Skeletal muscle cell (primary cell): ENCODE measurements around the gene NALCN.

Experiments
- DNase-seq: peaks from one replicate; pipeline ENCODE4 v3.0.0-alpha.2; 2010; ENCODE audit warnings: low read depth
- H3K4me3 ChIP-seq: 2 replicates; pipeline ENCODE4 v1.5.1; 2011; ENCODE audit warnings: low read depth, mild to moderate bottlenecking, control low read depth, low read length, moderate library complexity

Gene NALCN

DNA sequence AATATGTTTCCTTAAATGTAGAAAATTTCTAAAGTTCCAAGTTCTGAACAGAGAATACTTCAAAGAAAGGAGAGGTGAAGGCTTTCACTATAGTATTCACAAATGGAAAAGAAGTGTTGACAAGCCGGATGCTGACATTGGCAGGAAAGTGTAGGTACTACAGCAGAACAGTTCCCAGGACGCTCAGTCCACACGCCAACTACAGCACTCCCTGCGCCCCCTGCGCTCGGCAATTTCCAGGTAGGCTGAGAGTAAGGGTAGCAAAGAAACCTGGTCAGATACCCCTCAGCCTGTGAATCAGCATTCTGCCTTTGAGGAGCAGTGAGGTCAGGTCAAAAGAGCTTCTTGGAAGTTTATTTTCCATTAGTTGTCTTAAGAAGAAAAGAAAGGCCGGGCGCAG lies 115.3 kb downstream of the NALCN start:
- H3K4me3 ChIP-seq: no peak overlapping the region
- no peak for DNase-seq

DNA sequence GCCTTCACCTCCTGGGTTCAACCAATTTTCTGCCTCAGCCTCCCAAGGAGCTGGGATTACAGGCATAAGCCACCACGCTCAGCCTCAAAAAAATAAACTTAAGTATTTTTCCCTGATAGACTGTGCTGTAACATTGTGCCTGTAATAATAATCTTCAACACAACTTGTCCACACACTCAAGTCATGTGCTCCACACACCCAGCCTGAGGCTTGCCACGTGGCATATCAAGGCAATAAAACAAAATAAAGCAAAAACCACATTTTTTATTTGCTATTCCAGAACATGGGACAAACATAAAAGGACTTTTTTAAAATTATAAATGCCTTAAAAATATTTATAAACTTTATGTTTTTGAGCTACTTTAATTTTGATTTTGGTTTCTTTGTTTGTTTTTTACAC lies 115.8 kb downstream of the NALCN start:
- no peak overlapping the region for H3K4me3 ChIP-seq
- DNase-seq: no peak

DNA sequence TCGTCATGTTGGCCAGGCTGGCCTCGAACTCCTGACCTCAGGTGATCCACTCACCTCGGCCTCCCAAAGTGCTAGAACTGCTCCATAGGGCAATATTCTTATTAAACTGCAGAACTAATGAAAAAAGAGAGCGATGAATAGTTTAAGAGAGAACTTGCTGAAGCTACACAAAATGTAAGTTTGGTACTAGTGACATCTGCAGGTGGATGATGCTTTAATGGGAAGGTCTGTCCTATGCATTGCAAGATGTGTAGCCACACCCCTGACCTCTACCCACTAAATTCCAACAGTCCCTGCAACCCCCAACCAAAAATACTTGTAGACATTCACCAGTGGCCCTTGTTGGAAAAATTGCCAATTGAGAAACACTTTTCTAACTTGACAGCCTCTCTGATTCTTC lies 117.8 kb downstream of the NALCN start:
- no peak overlapping the region for H3K4me3 ChIP-seq
- no peak for DNase-seq

DNA sequence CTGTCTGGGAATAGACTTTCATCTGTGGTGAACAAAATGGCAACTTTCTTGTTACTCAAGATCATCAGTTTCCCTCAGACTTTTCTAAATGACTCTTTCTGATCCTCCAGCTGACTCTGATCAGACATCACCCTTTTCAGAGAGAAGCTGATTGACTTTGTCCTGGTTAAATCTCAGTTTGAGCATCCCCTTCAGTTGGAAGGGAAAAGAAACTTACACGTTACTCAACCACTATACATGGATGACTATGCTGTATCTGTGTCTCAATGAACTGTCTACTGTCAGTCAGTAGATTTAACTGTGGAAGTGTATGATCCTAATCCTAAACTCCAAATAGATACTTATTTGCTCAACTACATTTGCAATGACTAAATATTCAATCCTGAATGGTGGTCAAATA lies 118.5 kb downstream of the NALCN start:
- H3K4me3 ChIP-seq: no peak overlapping the region
- no peak for DNase-seq

DNA sequence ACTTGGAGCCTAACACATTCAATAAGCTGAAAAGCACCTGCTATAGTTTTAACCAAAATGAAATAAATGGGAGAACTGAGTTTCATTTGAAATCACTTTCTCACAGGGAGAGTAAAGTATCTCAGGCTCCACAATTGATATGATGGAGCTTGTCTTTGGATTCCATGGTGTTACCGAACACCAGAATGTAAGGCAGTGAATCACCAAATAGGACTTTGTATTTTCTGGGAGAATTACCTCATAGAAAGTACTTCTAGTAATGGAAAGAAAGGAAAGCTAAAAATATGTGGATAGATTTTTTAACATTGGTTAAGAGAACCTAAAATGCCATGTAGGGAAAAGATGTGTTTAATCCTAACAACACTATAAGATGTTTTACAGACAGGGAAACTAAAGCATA lies 123.6 kb downstream of the NALCN start:
- no peak for DNase-seq
- H3K4me3 ChIP-seq: no peak overlapping the region

DNA sequence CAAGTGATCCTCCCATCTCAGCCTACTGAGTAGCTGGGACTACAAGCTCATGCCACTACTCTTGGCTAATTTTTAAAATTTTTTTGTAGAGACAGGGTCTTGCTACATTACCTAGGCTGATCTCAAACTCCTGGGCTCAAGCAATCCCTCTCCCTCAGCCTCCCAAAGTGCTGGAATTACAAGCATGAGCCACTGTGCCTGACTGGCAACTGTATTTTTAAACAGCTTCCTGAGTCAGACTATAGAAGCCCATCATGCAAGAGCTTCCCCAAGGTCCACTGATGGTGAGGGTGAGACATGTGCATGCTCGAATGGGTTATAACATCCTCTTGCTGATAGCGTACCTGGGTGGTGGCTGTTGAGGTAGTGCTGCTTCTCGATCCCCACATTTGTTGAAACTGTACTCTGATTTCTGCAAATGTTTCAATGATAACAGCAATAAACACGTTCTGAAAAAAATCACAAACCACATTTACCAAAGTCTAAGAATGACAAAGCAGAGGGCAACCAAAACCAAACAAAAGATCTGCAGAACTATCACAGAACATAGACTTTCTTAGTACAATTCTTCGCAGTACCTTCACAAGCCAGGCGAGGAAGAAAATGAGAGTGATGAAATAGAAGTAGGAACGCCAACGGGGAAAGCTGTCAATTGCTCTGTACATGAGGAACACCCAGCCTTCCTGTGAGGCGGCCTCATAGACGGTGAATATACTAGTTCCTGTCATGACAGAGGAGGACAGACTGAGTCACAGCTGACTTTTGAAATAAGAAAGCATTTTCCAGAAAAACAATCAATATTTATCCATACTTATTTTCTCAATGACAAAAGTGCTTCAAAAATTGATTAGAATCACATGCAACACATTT lies 124.4 kb downstream of the NALCN start:
- DNase-seq: no peak
- no peak overlapping the region for H3K4me3 ChIP-seq

DNA sequence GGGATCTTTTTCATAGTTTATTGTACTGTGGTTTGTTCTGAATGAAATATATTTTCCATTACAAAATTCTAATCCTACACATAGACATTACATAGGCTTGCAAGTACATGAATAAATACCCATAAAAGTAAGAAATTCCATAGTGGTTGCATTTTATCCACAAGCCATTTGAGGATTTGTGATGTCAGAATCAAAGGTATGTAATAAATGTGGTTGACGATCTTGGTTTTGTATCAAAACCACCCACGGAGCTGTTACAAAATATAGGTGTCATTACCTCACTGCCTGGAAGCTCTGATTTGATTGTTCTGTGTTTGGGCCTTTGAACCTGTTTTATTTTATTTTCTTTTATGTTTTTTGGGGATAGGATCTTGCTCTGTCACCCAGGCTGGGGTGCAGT lies 125.1 kb downstream of the NALCN start:
- no peak for DNase-seq
- H3K4me3 ChIP-seq: no peak overlapping the region

DNA sequence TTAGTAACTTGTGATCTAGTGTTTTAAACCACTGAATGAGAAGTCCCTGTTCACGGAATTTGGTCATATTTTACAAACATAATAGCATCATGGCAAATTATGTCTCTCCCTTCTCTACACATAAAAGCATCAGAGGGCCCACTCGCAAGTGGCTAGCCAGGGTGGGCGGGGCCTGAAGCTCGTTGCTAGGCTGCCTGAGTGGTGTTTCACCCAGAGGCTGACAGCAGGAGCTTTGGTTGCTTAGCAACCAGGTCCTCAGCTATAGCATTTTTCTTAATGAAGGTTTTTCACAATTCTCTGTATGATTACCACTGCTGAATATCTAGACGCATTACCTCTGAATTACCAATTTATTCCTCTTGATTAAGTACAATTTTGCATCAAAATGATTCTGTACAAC lies 126.5 kb downstream of the NALCN start:
- no peak overlapping the region for H3K4me3 ChIP-seq
- DNase-seq: no peak

DNA sequence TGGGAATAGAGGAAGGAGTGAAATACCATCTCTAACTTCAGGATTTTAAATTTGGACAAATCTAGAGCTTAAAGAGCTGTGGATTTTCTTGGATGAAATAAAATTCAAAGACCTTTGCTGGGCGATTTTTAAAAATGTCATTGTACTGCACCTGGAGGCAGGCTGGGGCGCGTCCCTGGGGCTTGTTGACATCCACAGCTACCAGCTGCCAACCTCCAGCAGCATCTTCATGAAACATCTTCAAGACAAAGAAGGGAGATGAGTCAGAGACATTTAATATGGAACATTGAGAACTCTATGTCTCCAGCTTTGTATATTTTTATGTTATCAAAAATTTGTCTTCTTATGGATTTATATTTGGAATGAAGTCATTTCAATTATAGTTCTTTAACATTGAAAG lies 132.5 kb downstream of the NALCN start:
- no peak overlapping the region for H3K4me3 ChIP-seq
- DNase-seq: no peak

DNA sequence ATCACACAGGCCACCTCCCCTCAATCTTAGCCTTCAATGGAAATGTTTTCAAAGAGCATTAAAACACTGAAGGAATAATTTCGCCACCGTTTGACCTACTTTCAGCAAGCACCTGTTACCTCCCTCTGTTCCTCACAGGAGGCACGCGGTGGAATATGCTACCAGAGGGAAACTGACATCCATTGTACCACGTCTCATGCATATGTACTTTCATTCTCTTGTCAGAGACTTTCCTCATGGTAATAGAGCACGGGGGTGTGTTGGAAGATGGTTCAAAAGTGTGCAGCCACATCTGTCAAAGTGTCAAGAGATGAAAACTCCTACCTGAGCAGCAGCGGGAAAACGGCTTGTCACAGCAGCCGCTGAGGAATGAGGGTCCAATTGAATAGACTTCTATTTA lies 143.4 kb downstream of the NALCN start:
- no peak for DNase-seq
- H3K4me3 ChIP-seq: no peak overlapping the region

DNA sequence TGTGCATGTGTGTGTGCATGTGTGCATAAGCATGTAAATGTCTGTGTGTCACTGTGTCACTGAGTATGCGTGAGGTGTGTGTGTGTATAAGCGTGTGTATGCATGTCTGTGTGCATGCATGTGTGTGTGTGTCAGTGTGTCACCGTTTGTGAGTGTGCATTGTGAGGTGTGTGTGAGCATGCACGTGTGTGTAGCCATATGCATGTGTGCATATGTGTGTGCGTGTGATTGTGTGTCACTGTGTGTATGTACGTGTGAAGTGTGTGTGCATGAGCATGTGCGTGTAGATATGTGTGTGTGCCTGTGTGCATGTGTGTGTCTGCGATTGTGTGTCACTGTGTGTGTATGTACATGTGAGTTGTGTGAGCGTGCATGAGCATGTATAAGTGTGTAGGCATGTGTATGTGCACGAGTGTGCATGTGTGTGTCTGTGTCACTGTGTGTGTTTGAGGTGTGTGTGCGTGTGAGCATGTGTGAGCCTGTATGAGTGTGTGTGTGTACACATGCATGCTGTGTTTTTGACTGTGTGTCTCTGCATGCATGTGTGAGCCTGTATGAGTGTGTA lies 144.5 kb downstream of the NALCN start:
- no peak for DNase-seq
- no peak overlapping the region for H3K4me3 ChIP-seq

DNA sequence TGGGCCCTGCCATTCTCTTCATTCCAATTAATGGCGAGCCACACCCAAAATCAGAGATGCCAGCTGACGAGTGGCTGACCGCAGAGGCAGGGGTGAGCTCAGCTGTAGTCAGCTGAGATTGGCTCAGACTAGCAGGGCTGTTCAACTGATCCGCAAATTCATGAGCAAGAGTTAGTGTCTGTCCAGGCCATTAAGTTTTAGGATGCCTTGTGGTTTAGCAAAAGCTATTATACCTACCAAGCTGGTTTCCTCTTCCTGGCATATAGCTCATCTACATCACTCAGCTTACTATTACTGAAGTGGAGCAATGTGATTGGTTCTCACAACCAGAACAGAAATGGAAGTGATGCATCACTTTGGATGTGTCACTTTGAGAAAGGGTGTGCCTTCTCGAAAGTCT lies 148.7 kb downstream of the NALCN start:
- no peak for DNase-seq
- no peak overlapping the region for H3K4me3 ChIP-seq

DNA sequence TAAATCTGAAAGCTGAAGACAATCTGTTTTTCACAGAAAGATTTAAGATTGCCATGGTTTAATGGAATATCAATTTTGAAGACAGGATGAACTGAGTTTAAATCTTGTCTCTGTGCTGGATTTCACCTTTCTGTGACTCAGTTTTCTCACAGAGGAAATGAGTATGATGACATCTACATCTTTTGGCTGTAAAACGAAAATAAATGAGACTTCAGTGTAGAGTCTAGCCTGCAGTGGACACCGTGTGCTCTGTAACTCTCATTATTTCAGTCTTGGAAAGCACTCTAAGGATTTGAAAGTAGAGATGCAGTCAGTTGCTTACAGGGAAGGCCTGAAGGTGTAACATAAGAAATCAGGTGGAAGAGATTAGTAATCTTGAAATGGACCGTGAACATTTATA lies 150.4 kb downstream of the NALCN start:
- no peak for DNase-seq
- no peak overlapping the region for H3K4me3 ChIP-seq

DNA sequence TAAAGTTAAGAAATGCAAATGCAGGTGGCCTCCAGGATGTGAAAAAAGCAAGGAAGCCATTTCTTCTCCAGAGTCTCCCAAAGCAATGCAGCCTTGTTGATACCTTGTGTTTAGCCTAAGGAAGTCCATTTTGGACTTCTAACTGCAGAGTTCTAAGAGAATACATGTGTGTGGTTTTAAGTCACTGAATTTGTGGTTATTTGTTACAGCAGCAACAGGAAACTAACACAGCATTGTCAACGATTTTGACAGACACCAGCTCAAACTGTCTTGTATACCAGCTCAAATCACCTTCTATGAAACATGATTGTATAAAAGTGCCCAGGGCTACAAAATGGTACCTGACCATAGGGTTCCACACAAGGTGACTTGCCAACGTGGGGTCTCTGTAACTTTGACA lies 151.4 kb downstream of the NALCN start:
- no peak for DNase-seq

DNA sequence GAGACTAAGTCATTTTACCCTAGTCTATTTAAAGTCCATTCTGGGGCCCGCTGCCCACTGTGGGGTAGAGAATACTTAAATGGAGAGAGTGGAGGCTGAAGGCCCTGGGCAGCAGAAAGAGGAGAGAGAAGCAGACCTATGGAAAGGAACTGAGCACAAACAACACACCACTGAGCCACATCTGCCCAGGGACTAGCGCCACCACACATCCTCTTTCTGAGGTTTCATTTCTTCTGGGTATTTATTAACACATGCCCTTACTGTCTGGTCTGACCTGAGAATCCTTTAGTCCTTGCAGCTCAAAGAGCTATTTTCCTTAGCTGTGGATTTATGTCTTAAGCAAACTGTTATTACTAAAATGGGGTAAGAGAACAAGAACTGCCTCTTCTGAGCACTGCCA lies 154.0 kb downstream of the NALCN start:
- DNase-seq: no peak
- no peak overlapping the region for H3K4me3 ChIP-seq

More for the DNA sequence above, 151.4 kb downstream of the NALCN start:
- no peak overlapping the region for H3K4me3 ChIP-seq

DNA sequence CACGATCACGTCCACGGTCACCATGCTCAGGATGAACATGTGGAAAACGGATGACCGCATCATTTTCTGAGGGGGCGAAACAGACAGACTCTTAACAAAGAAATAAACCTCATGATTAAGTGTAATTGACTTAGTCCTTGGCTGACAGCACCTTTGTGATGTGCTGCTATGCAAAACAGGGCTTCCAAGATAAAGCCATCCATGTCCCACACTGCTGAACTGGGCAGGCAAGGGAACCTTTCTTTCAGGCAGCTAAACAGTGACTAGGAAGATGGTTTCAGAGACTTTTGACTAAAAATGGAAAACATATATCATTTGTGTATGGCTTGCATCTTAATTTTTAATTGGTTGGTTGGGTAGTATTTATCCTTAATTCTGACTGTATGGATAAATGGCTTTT lies 157.8 kb downstream of the NALCN start:
- H3K4me3 ChIP-seq: no peak overlapping the region
- no peak for DNase-seq

DNA sequence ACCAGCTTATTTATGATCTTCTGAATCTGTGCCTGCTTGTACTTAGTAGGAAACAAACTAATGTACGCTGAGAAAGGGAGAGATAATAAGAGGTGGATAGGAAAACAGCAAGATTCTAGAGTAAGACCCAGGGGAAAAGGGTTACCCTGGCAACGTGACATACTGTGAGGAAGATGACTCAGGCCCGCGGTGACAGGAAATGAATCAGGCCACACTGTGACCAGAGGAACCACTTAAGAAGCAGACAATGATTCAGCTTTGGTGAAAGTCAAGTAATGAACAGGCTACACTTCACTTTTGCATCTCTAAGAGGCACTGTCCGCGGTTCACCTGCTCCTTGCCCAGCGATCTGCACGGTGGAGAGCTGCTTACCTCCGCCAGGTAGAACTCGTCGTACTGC lies 158.2 kb downstream of the NALCN start:
- H3K4me3 ChIP-seq: no peak overlapping the region
- DNase-seq: peak; percentile 84

DNA sequence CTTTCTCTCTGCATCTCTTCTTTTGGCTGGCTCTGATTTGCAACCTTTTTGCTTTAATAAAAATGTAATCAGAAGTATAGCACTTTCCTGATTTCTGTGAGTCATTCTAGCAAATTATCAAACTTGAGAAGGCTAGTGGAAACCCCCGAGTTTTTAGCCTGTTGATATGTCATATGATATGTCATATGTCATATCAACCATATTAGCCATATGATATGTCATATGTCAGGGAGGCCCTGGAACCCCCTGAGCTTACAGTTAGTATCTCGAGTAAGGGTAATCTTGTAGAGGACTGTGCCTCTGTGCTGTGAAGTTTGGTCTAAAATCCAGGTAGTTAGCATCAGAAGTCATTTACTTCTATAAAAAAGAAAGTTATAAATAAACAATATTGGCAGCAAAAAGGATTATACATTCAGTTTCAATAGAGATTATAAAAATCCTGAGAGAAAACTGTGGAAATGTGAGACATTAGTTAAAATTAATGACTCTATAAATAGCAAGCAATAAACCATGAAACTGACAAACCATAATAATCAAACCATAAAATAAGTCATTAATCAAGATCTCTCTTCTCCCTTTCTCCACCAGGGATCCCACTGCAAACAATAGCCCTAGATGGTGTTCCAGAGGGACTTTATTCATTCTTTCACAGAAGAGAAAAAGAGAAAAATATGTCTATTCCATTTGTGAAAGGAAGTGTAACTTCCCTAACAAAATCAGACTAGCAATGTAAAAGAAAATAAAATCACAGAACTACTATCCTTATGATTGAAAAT lies 167.4 kb downstream of the NALCN start:
- H3K4me3 ChIP-seq: no peak overlapping the region
- no peak for DNase-seq

DNA sequence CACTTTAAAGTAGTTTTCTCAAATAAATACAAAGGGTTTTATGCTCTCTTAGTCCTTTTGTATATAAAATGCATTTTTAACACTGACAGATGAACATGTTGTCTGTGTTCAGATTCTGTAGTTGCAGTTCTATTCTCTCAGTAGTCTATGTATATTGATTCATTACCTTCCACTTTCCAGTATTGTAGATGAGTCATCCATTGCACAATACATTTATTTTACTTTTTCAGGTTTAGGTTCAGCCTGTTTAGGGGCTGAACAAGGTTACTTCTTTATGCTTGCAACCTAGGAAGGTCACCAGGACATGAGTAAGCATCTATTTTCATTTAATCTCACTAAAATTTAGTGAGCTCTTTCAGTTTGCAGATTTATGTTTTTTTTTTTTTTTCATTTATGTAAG lies 173.6 kb downstream of the NALCN start:
- DNase-seq: peak; percentile 39
- no peak overlapping the region for H3K4me3 ChIP-seq

DNA sequence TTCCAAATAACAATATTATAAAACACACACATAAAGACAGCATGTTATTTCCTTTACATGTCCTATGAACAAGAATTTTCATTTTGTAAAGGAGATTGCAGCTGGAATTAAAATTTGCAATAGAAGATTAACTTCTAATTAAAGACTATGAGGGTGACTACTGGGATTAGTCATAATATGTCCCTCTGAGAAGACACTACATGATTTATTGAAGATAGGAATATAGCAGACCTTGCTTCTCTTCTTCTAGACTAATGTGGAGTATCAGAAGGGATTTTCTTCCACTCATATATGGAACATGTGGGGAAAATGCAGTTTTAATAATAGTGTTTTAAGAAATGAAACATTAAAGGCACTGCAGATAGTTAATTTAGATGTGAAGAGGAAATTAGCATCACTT lies 177.8 kb downstream of the NALCN start:
- DNase-seq: no peak
- no peak overlapping the region for H3K4me3 ChIP-seq
